Left cardiac atrium (tissue), 4 donors: ENCODE data around the gene NAA10. TPM values are rescaled to one million over a fixed set of nuclear protein-coding genes. Genes with fewer than 3 reads are reported as not detected.

ENCODE experiments used
- ATAC-seq, 2 donors: fragments of 200-7000 bp; cut with Tn5 transposase; one replicate each; pipeline ENCODE4 v1.9.1; 2020; ENCODE audit warnings: mild to moderate bottlenecking in 2 of 2, moderate library complexity in 2 of 2
- DNase-seq: peaks from one replicate; pipeline ENCODE4 v3.0.0-alpha.2; 2020
- intact Hi-C, 2 donors: fragments of 100-400 bp; cut with DNase I; formaldehyde crosslinking; loops; one replicate each; pipeline versions ENCODE4 v1.14.1 to v1.15.1; 2022 to 2023
- total RNA-seq, 2 donors: library from RNA; stranded (reverse); fragmentation: NEBNext Ultra II Directional; extraction: Animal tissue kit (Norgen Biotek cat#: 25700); gene quantifications; one replicate each; pipeline ENCODE4 v1.2.1, GENCODE V29; 2021
- donor health status: DM: no; HTN: yes; CAD: no.
- donor health status: DM: no; HTN: yes; CAD: no; lungs with severe emphysema.
- donor health status: DM: yes; HTN: yes; CAD: no.
- donor health status: Dilated cardiomyopathy.

Gene NAA10
- total RNA-seq, 2 donors from 2014 or later = 67.4 to 81.4 TPM

GRCh38 chrX:153933748-153934147, 1.1 kb downstream of the NAA10 start:
- intact Hi-C loops = no loop called here
- no peak for DNase-seq
- ATAC-seq = no peak

GRCh38 chrX:153932220-153932915, 2.5 kb downstream of the NAA10 start:
- DNase-seq (no peak), ATAC-seq (no peak)
- intact Hi-C loops = no loop called here

GRCh38 chrX:153931748-153932147, 3.1 kb downstream of the NAA10 start:
- ATAC-seq (no peak), DNase-seq (no peak)
- intact Hi-C loops = no loop called here

GRCh38 chrX:153931151-153931550, 3.7 kb downstream of the NAA10 start:
- ATAC-seq (no peak), DNase-seq (no peak)
- intact Hi-C loops = no loop called here

- DNase-seq (no peak), ATAC-seq (no peak)
- intact Hi-C loops = no loop called here
Observed at GRCh38 chrX:153930011-153930910, 4.6 kb downstream of the NAA10 start.

- intact Hi-C loops = no loop called here
- ATAC-seq (no peak), DNase-seq (no peak)
Observed at GRCh38 chrX:153929576-153929975, 5.3 kb downstream of the NAA10 start.

- no peak for ATAC-seq
- no peak for DNase-seq
- intact Hi-C loops = no loop called here
Observed at GRCh38 chrX:153928846-153929245, 6.0 kb downstream of the NAA10 start.

- DNase-seq (peak; percentile 97), ATAC-seq (peak; percentile 93)
- intact Hi-C loops = no loop called here
Observed at GRCh38 chrX:153927922-153928760, 6.7 kb downstream of the NAA10 start.

- ATAC-seq = peak in 1 of 2 donors; percentile 2
- intact Hi-C loops = no loop called here
Observed at GRCh38 chrX:153927672-153927921, 7.2 kb downstream of the NAA10 start.

GRCh38 chrX:153926858-153927671, 7.8 kb downstream of the NAA10 start:
- ATAC-seq (peak; percentile 12 to 14), DNase-seq (peak; percentile 63)
- intact Hi-C loops = no loop called here

More at GRCh38 chrX:153927672-153927921, 7.2 kb downstream of the NAA10 start:
- DNase-seq = no peak

GRCh38 chrX:153926552-153926857, 8.3 kb downstream of the NAA10 start:
- no peak for DNase-seq
- ATAC-seq = no peak
- intact Hi-C loops = no loop called here

GRCh38 chrX:153925739-153926551, 8.9 kb downstream of the NAA10 start, which contains the start of gene ARHGAP4:
Gene ARHGAP4 (minus strand): TSS chrX:153926264. CDS start chrX:153926202, 62 bp downstream.
- DNase-seq (no peak), ATAC-seq (peak in 1 of 2 donors; percentile 3)
- intact Hi-C loops = no loop called here

- no peak for DNase-seq
- intact Hi-C loops = no loop called here
- ATAC-seq = no peak
Observed at GRCh38 chrX:153925387-153925738, 9.5 kb downstream of the NAA10 start.

- ATAC-seq (no peak), DNase-seq (peak; percentile 59)
- intact Hi-C loops = no loop called here
Observed at GRCh38 chrX:153924149-153924861, 10.5 kb downstream of the NAA10 start.

- DNase-seq (peak; percentile 86), ATAC-seq (peak; percentile 40)
- intact Hi-C loops = no loop called here
Observed at GRCh38 chrX:153922932-153923857, 11.6 kb downstream of the NAA10 start.
